ENCODE results near the gene PHACTR2.

Gene PHACTR2

DNA sequence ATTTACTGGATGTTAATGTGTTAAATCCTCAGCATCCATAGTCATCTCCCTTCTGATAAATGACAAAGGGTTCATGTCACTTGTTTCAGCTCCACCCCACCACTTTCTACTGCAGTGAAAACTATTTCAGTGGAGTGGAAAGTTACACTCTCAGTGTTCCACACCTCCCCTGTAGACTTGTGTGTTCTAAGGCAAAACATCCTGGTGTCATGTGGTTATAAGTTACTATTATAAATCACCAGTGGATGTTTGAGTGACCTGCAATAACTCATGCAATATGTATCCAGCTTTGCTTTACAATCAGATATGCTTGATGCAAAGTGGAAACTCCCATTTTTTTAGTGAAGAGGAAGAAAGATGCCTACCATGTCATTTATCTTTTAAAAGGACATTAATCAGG, 83.3 kb downstream of the PHACTR2 start:
- TF ChIP-seq, protein P1, sequence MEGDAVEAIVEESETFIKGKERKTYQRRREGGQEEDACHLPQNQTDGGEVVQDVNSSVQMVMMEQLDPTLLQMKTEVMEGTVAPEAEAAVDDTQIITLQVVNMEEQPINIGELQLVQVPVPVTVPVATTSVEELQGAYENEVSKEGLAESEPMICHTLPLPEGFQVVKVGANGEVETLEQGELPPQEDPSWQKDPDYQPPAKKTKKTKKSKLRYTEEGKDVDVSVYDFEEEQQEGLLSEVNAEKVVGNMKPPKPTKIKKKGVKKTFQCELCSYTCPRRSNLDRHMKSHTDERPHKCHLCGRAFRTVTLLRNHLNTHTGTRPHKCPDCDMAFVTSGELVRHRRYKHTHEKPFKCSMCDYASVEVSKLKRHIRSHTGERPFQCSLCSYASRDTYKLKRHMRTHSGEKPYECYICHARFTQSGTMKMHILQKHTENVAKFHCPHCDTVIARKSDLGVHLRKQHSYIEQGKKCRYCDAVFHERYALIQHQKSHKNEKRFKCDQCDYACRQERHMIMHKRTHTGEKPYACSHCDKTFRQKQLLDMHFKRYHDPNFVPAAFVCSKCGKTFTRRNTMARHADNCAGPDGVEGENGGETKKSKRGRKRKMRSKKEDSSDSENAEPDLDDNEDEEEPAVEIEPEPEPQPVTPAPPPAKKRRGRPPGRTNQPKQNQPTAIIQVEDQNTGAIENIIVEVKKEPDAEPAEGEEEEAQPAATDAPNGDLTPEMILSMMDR (IDR thresholded peaks at IDR 0.05; ENCODE audit: extremely low read depth, insufficient read depth, missing control alignments): no peak
- in situ Hi-C loops (cut with MboI; ENCODE audit: low pct_unique_long_range_greater_than_20kb, low sequenced_read_pairs, unreplicated experiment): no loop called here
- no peak for DNase-seq (ENCODE audit: low spot score)

DNA sequence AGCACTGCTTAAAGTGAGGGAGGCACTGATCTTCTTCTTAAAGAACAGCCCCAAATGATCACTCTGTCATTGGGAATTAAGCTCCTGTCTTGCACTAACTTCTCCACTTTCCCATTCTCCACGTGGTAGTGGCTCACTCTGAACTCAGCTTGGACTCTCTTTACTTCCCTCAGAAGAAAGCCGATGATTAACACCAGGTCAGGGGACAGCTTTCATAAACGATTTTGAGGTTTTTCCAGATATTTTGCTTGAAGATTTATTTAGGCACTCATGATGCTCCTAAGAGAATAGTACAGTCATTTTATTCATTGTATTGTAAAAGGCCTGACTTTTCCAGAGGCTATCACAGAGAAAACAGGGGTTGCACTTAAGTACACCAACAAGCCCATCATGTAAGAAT, 84.4 kb downstream of the PHACTR2 start:
- no peak for DNase-seq (ENCODE audit: low spot score)
- TF ChIP-seq, protein P1 (IDR thresholded peaks at IDR 0.05; ENCODE audit: extremely low read depth, insufficient read depth, missing control alignments): no peak
- in situ Hi-C loops (cut with MboI; ENCODE audit: low pct_unique_long_range_greater_than_20kb, low sequenced_read_pairs, unreplicated experiment): no loop called here

DNA sequence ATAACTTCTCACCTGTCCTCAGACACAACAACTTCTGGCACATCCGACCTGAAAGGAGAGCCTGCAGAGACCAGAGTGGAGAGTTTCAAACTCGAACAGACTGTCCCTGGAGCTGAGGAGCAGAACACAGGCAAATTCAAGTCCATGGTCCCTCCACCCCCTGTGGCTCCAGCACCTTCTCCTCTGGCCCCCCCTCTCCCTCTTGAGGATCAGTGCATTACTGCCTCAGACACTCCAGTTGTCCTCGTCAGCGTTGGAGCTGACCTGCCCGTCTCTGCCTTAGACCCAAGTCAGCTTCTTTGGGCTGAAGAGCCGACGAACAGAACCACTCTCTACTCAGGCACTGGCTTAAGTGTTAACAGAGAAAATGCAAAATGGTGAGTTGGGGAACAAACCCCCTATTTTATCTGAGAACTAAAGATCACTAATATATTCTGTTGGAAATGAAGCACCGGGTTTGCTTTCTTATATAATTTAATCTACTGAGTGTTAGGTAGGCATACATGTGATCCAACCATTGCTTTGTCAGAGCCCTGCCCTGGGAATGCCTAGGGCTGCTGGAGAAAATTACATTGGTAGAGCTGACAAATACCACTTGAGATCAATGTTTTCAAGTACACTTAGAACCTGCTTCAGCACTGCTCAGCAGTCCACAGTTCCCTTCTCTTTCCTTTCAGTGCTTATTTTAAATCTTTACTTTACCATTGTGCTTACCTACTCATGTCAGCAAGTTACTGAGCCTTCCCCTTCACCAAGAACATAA, 87.8 kb downstream of the PHACTR2 start:
- in situ Hi-C loops (cut with MboI; ENCODE audit: low pct_unique_long_range_greater_than_20kb, low sequenced_read_pairs, unreplicated experiment): no loop called here
- TF ChIP-seq, protein P1 (IDR thresholded peaks at IDR 0.05; ENCODE audit: extremely low read depth, insufficient read depth, missing control alignments): no peak
- DNase-seq (ENCODE audit: low spot score): no peak

DNA sequence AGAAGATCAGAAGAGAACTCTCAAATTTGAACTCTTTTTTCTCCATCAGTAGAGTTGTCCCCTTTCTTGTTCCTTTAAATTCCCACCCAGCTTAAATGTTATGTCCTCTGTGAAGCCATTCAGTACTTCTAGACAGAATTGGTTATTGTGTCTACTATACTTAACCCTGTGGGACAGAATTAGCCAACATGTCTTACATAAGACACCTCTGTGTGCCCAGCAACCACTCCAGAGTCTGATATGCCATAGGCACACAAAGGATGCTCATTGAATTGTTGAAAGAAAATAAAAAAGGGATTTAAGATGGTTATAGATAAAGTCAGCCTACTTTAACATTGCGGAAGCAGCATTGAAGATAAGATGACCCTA, 88.4 kb downstream of the PHACTR2 start:
- TF ChIP-seq, protein P1 (IDR thresholded peaks at IDR 0.05; ENCODE audit: extremely low read depth, insufficient read depth, missing control alignments): no peak
- in situ Hi-C loops (cut with MboI; ENCODE audit: low pct_unique_long_range_greater_than_20kb, low sequenced_read_pairs, unreplicated experiment): no loop called here
- DNase-seq (ENCODE audit: low spot score): no peak

DNA sequence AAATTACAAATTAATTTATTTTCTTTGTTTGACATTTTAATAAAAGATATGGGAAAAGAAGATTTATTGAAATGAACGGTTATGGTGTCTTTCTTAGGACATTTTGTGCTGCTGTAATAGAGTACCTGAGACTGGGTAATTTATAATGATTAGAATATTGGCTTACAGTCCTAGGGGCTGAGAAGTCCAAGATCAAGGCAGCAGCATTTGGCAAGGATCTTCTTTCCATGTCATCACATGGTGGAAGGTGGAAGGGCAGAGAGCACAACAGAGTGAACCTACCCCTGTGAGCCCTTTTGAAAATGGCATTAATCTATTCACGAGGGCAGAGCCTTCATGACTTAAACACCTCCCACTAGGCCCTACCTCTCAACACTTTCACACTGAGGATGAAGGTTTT, 89.7 kb downstream of the PHACTR2 start:
- DNase-seq (ENCODE audit: low spot score): no peak
- TF ChIP-seq, protein P1 (IDR thresholded peaks at IDR 0.05; ENCODE audit: extremely low read depth, insufficient read depth, missing control alignments): no peak
- in situ Hi-C loops (cut with MboI; ENCODE audit: low pct_unique_long_range_greater_than_20kb, low sequenced_read_pairs, unreplicated experiment): no loop called here

DNA sequence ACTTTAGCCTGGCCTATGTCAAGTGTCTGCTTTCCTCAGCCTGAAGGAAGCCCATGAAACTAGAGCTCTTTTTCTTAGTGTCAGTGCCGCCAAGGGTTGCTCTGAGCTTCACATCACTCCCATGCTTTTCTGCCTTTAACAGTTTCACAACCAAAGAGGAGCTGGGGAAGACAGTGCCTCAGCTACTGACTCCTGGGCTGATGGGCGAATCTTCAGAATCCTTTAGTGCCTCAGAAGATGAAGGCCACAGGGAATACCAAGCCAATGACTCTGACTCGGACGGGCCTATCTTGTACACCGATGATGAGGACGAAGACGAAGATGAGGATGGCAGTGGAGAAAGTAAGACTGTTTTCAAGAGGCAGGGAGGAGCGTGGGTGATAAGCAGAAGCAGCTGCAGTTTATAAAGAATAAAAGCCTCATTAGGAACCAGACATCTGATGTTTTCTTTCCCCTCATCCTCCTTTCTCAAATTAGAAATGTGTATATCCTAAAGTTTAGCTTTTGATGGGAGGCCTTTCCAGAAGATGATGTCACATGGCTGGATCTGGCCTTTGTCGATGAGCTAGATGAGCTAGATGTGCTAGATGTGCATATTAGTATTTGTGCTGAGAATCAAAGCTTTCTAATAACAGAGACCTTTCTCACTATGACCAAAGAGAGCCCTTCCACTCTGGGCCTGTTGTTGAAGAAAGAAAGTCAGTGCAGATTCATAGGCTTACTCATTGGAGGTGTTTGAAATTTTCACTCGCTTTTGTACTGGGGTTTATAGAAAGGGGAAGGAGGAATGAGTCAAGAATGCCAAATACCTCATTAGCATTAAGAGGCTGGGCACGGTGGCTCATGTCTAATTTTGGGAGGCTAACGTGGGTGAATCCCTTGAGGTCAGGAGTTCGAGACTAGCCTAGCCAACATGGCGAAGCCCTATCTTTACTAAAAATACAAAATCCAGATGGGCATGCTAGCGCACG, 94.6 kb downstream of the PHACTR2 start:
- in situ Hi-C loops (cut with MboI; ENCODE audit: low pct_unique_long_range_greater_than_20kb, low sequenced_read_pairs, unreplicated experiment): no loop called here
- DNase-seq (ENCODE audit: low spot score): no peak
- TF ChIP-seq, protein P1 (IDR thresholded peaks at IDR 0.05; ENCODE audit: extremely low read depth, insufficient read depth, missing control alignments): no peak

Data from GM13977 (cell line).